ENCODE results near the gene ZNF195. TPM values are rescaled to one million over a fixed set of nuclear protein-coding genes. Genes with fewer than 3 reads are reported as not detected.

ZNF195 gene
- total RNA-seq, 6 donors from 2014 or later, result 15.7 to 24.1 (median 18.7) TPM

DNA sequence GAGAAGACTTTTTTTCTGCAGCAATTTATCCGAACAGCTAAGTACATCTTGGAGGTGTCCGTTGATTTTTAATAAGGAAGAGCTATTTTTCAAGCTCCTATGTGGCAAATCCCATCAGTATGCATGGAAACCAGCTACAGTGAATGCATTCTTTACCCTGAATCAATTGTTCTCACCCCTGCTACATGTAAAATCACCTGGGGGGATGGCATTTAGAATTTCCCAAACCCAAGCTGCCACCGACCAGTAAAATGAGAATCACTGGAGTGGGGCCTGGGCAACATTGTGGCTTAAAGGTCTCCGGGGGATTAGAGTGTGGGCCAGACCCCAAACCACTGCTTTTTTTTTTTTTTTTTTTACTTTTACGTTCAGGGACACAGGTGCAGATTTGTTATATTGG lies 2.8 kb upstream of the ZNF195 start:
- Histone ChIP-seq H3K4me1 (peaks cover 10 to 20% (median 16%) of the 10 kb centered on the region in 4 donors), H3K4me3 (no peak overlapping the region), H3K36me3 (peaks cover 0 to 7% (median 0%) of the 10 kb centered on the region in 4 donors), H3K9me3 (no peaks in the 10 kb centered on the region), H3K27ac (no peak overlapping the region), H3K27me3 (no peaks in the 10 kb centered on the region)
- TF ChIP-seq, protein P1, sequence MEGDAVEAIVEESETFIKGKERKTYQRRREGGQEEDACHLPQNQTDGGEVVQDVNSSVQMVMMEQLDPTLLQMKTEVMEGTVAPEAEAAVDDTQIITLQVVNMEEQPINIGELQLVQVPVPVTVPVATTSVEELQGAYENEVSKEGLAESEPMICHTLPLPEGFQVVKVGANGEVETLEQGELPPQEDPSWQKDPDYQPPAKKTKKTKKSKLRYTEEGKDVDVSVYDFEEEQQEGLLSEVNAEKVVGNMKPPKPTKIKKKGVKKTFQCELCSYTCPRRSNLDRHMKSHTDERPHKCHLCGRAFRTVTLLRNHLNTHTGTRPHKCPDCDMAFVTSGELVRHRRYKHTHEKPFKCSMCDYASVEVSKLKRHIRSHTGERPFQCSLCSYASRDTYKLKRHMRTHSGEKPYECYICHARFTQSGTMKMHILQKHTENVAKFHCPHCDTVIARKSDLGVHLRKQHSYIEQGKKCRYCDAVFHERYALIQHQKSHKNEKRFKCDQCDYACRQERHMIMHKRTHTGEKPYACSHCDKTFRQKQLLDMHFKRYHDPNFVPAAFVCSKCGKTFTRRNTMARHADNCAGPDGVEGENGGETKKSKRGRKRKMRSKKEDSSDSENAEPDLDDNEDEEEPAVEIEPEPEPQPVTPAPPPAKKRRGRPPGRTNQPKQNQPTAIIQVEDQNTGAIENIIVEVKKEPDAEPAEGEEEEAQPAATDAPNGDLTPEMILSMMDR (IDR thresholded peaks at IDR 0.05), result no peak
- TF ChIP-seq POLR2AphosphoS5 (IDR thresholded peaks at IDR 0.05) (no peak), POLR2A (IDR thresholded peaks at IDR 0.05) (no peak), EP300 (IDR thresholded peaks at IDR 0.05) (no peak)
- DNase-seq, result no peak
- WGBS, 2 donors, result 89 to 92% methylated on average over 5 of the region's 5 CpGs
- ATAC-seq (ENCODE audit: low FRiP score in 2 of 2), result no peak

DNA sequence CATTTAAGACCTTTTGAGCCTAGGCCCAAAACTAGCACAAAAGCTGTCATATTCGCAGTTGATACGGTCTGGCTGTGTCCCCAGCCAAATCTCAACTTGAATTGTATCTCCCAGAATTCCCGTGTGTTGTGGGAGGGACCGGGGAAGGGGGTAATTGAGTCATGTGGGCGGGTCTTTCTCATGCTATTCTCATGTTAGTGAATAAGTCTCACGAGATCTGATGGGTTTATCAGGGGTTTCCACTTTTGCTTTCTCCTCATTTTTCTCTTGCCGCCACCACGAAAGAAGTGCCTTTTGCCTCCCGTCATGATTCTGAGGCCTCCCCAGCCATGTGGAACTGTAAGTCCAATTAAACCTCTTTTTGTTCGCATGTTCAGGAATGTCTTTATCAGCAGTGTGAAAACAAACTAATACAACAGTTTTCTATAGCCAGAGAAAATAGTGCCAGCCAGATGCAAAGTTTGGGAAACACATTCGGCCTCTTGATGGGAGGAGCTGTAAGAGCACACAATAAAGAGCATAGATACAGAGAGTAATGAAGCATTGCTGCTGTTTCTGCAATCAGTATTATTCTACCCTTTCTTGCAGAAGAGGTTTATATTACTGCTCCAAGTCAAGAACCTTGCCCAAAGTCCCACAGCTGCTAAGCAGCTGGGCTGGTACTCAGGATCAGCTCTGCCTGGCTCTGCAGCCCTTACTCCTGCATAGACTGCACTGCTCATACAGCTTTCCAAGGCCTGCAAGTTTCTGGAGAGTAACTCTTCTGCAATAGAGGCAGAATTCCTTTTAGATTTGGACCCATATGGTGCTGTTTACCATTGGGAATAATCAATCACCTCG lies 2.0 kb upstream of the ZNF195 start:
- ATAC-seq (ENCODE audit: low FRiP score in 2 of 2) (no peak), DNase-seq (no peak)
- H3K4me3 ChIP-seq, result peak overlapping the region in 2 of 4 donors; percentile 14 to 25
- no peak overlapping the region for H3K27ac ChIP-seq
- no peaks in the 10 kb centered on the region for H3K27me3 ChIP-seq
- 78 to 81% methylated on average over 12 of the region's 12 CpGs for WGBS, 2 donors
- TF ChIP-seq POLR2A (IDR thresholded peaks at IDR 0.05) (no peak), EP300 (IDR thresholded peaks at IDR 0.05) (no peak)
- no peaks in the 10 kb centered on the region for H3K9me3 ChIP-seq
- H3K4me1 ChIP-seq, result peaks cover 12 to 27% (median 19%) of the 10 kb centered on the region in 4 donors
- peaks cover 0 to 7% (median 0%) of the 10 kb centered on the region in 4 donors for H3K36me3 ChIP-seq

DNA sequence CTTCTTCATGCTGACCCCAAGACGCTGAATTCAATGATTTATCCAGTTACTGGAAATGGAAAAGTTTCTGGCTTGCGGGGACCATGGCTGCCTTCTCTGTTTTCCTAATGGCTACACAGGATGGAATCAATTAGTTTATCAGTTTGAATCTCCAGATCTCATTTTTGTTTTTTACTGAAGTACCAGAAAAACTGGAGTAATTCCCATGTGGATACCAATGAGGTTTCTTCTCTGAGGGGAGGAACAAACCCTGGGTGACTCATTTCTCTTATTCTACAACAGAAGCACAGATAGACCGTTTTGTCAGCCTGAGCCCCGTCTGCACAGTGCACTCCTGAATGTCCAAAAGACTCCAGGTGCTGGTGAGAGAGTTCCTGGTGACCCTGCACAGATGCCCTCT lies 3.4 kb downstream of the ZNF195 start:
- Histone ChIP-seq H3K27me3 (no peaks in the 10 kb centered on the region), H3K9me3 (no peaks in the 10 kb centered on the region), H3K36me3 (peaks cover 5 to 30% (median 13%) of the 10 kb centered on the region in 4 donors), H3K4me3 (no peak overlapping the region), H3K27ac (no peak overlapping the region), H3K4me1 (peaks cover 12 to 29% (median 20%) of the 10 kb centered on the region in 4 donors)
- no peak for TF ChIP-seq POLR2A (IDR thresholded peaks at IDR 0.05)
- TF ChIP-seq EP300 (IDR thresholded peaks at IDR 0.05), result no peak
- TF ChIP-seq, protein P1 (IDR thresholded peaks at IDR 0.05), result no peak
- no peak for TF ChIP-seq POLR2AphosphoS5 (IDR thresholded peaks at IDR 0.05)
- ATAC-seq (ENCODE audit: low FRiP score in 2 of 2), result no peak
- no peak for DNase-seq
- WGBS, 2 donors, result 93 to 94% methylated on average over 4 of the region's 4 CpGs

GRCh38 chr11:3370311-3370870 lies 8.6 kb downstream of the ZNF195 start:
- 92 to 95% methylated on average over 9 of the region's 9 CpGs for WGBS, 2 donors
- H3K4me3 ChIP-seq, result no peak overlapping the region
- peaks cover 19 to 73% (median 52%) of the 10 kb centered on the region in 4 donors for H3K36me3 ChIP-seq

GRCh38 chr11:3369366-3369765 lies 9.6 kb downstream of the ZNF195 start:
- Histone ChIP-seq H3K9me3 (peaks cover 5 to 17% (median 12%) of the 10 kb centered on the region in 4 donors), H3K4me1 (no peaks in the 10 kb centered on the region), H3K4me3 (no peak overlapping the region), H3K27me3 (no peaks in the 10 kb centered on the region), H3K27ac (no peak overlapping the region), H3K36me3 (peaks cover 21 to 81% (median 60%) of the 10 kb centered on the region in 4 donors)
- TF ChIP-seq POLR2A (IDR thresholded peaks at IDR 0.05) (no peak), POLR2AphosphoS5 (IDR thresholded peaks at IDR 0.05) (no peak), EP300 (IDR thresholded peaks at IDR 0.05) (no peak)
- TF ChIP-seq, protein P1 (IDR thresholded peaks at IDR 0.05), result no peak
- ATAC-seq (ENCODE audit: low FRiP score in 2 of 2), result no peak
- no peak for DNase-seq
- WGBS, 2 donors, result 93 to 94% methylated on average over 6 of the region's 6 CpGs

More at GRCh38 chr11:3370311-3370870, 8.6 kb downstream of the ZNF195 start:
- ATAC-seq (ENCODE audit: low FRiP score in 2 of 2), result no peak
- Histone ChIP-seq H3K27ac (no peak overlapping the region), H3K4me1 (no peaks in the 10 kb centered on the region), H3K27me3 (no peaks in the 10 kb centered on the region), H3K9me3 (peaks cover 0 to 11% (median 4%) of the 10 kb centered on the region in 4 donors)
- DNase-seq, result no peak
- TF ChIP-seq POLR2A (IDR thresholded peaks at IDR 0.05), result no peak
- TF ChIP-seq EP300 (IDR thresholded peaks at IDR 0.05), result no peak
- TF ChIP-seq POLR2AphosphoS5 (IDR thresholded peaks at IDR 0.05), result no peak
- TF ChIP-seq, protein P1 (IDR thresholded peaks at IDR 0.05), result no peak
